Trophoblast cell (in vitro differentiated cells and primary cell): ENCODE data around the gene OR1N2.

Experiments
- DNase-seq, 2 donors: peaks; one replicate each; pipeline ENCODE4 v3.0.0-alpha.2; 2016
- H2AFZ ChIP-seq: 2 replicates; pipeline ENCODE4 v1.6.1; 2013; ENCODE audit warnings: low read length, moderate library complexity, mild to moderate bottlenecking; ENCODE audit not compliant: insufficient read depth, poor library complexity
- H2AK5ac ChIP-seq: 2 replicates; pipeline ENCODE4 v1.6.1; 2013; ENCODE audit warnings: mild to moderate bottlenecking, low read length
- H2BK120ac ChIP-seq: 2 replicates; pipeline ENCODE4 v1.6.1; 2013; ENCODE audit warnings: low read length, mild to moderate bottlenecking, moderate library complexity; ENCODE audit not compliant: insufficient read depth, poor library complexity
- H2BK12ac ChIP-seq: 2 replicates; pipeline ENCODE4 v1.6.1; 2013; ENCODE audit warnings: mild to moderate bottlenecking, low read length, moderate library complexity
- H2BK5ac ChIP-seq: 2 replicates; pipeline ENCODE4 v1.6.1; 2013; ENCODE audit warnings: low read length, low read depth, moderate library complexity, mild to moderate bottlenecking; ENCODE audit not compliant: poor library complexity
- H3K14ac ChIP-seq: 2 replicates; pipeline ENCODE4 v1.6.1; 2013; ENCODE audit warnings: mild to moderate bottlenecking, low read length
- H3K18ac ChIP-seq: 2 replicates; pipeline ENCODE4 v1.6.1; 2013; ENCODE audit warnings: mild to moderate bottlenecking, low read length
- H3K23ac ChIP-seq: 2 replicates; pipeline ENCODE4 v1.6.1; 2013; ENCODE audit warnings: low read length
- H3K27ac ChIP-seq: 2 replicates; pipeline ENCODE4 v1.5.1; 2013; ENCODE audit warnings: low read depth, mild to moderate bottlenecking, inconsistent platforms, low read length, moderate library complexity
- H3K27me3 ChIP-seq: 2 replicates; pipeline ENCODE4 v1.6.1; 2013; ENCODE audit warnings: inconsistent platforms, mild to moderate bottlenecking, low read length, moderate library complexity; ENCODE audit not compliant: insufficient read depth
- H3K36me3 ChIP-seq, 2 experiments: 1 replicate in 1 of 2; 2 replicates in 1 of 2; pipeline ENCODE4 v1.6.1; 2013; ENCODE audit warnings: low read length in 2 of 2, mild to moderate bottlenecking in 2 of 2, moderate library complexity in 1 of 2; ENCODE audit not compliant: insufficient read depth in 2 of 2, control insufficient read depth in 1 of 2
- H3K4ac ChIP-seq: 2 replicates; pipeline ENCODE4 v1.6.1; 2013; ENCODE audit warnings: low read depth, mild to moderate bottlenecking, low read length, moderate library complexity
- H3K4me1 ChIP-seq, 2 experiments: 1 replicate in 1 of 2; 2 replicates in 1 of 2; pipeline ENCODE4 v1.6.1; 2013; ENCODE audit warnings: low read length in 2 of 2, mild to moderate bottlenecking in 2 of 2, moderate library complexity in 1 of 2; ENCODE audit not compliant: insufficient read depth in 2 of 2, control insufficient read depth in 1 of 2
- H3K4me2 ChIP-seq: 2 replicates; pipeline ENCODE4 v1.6.1; 2013; ENCODE audit warnings: inconsistent platforms, mild to moderate bottlenecking, low read length, moderate library complexity
- H3K4me3 ChIP-seq: 2 replicates; pipeline ENCODE4 v1.5.1; 2013; ENCODE audit warnings: mild to moderate bottlenecking, low read depth, low read length, inconsistent platforms
- H3K79me1 ChIP-seq: one replicate; pipeline ENCODE4 v1.6.1; 2013; ENCODE audit warnings: low read length
- H3K79me2 ChIP-seq: 2 replicates; pipeline ENCODE4 v1.6.1; 2013; ENCODE audit warnings: low read length, mild to moderate bottlenecking; ENCODE audit not compliant: control insufficient read depth, insufficient read depth, poor library complexity
- H3K9ac ChIP-seq: 2 replicates; pipeline ENCODE4 v1.6.1; 2013; ENCODE audit warnings: mild to moderate bottlenecking, low read length
- H3K9me3 ChIP-seq: 2 replicates; pipeline ENCODE4 v1.6.1; 2013; ENCODE audit warnings: low read depth, mild to moderate bottlenecking, control low read depth, inconsistent platforms, low read length; ENCODE audit not compliant: insufficient read depth
- H4K12ac ChIP-seq: 2 replicates; pipeline ENCODE4 v1.6.1; 2013; ENCODE audit warnings: low read depth, mild to moderate bottlenecking, low read length, moderate library complexity
- H4K8ac ChIP-seq: 2 replicates; pipeline ENCODE4 v1.6.1; 2013; ENCODE audit warnings: low read depth, mild to moderate bottlenecking, low read length, moderate library complexity
- H4K91ac ChIP-seq: one replicate; pipeline ENCODE4 v1.6.1; 2013; ENCODE audit warnings: low read depth, mild to moderate bottlenecking, low read length, moderate library complexity
- WGBS: extraction: QIAGEN DNeasy Blood & Tissue Kit; methylation state at CpG from one replicate; pipeline ENCODE4 v1.1.7; 2013; ENCODE audit warnings: missing lambda C conversion rate; ENCODE audit not compliant: insufficient read length, insufficient coverage; ENCODE audit errors: extremely low coverage; 5-methylcytosine and 5-hydroxymethylcytosine counted together

The OR1N2 gene

GRCh38 chr9:122546196-122546595 is 6.7 kb upstream of the OR1N2 start:
- no peaks in the 10 kb centered on the region for H3K4me1 ChIP-seq
- no peak overlapping the region for H3K14ac ChIP-seq
- H3K18ac ChIP-seq, result no peak overlapping the region
- H3K27ac ChIP-seq, result no peak overlapping the region
- H4K8ac ChIP-seq, result no peak overlapping the region
- H4K91ac ChIP-seq, result no peak overlapping the region
- no peak overlapping the region for H3K9ac ChIP-seq
- no CpG with 5 or more reads among the region's 8 CpGs for WGBS
- no peak overlapping the region for H2AFZ ChIP-seq
- H3K4me2 ChIP-seq, result no peak overlapping the region
- no peaks in the 10 kb centered on the region for H3K27me3 ChIP-seq
- peaks cover 6% of the 10 kb centered on the region for H3K9me3 ChIP-seq
- H2BK120ac ChIP-seq, result no peak overlapping the region
- H3K79me1 ChIP-seq, result no peaks in the 10 kb centered on the region
- no peak overlapping the region for H2AK5ac ChIP-seq
- H3K23ac ChIP-seq, result no peak overlapping the region
- no peak for DNase-seq
- no peaks in the 10 kb centered on the region for H3K36me3 ChIP-seq
- H3K4ac ChIP-seq, result no peak overlapping the region
- H2BK5ac ChIP-seq, result no peak overlapping the region
- no peak overlapping the region for H3K4me3 ChIP-seq
- no peaks in the 10 kb centered on the region for H3K79me2 ChIP-seq
- H4K12ac ChIP-seq, result no peak overlapping the region
- no peak overlapping the region for H2BK12ac ChIP-seq

DNA sequence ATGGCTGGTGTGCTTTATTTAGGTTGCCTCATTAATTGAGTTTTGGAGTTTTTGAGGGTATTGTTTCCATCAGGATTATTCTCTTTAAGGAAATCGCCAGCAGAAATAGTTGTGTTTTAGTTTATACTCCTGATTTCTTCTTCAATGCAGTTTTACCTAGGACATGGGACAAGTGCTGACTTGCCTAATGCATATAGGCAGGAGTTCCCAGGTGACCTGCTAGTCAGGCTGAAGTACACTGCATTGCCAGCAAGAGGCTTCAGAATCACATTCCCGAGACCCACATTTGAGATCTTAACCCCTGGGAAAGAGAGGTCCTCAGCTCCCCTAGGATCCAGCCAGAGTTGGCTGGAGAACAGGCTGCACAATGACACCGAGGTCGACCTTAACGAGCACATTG is 1.5 kb upstream of the OR1N2 start:
- Histone ChIP-seq H4K12ac (no peak overlapping the region), H3K27me3 (no peaks in the 10 kb centered on the region), H2AFZ (no peak overlapping the region), H3K4me3 (no peak overlapping the region), H2BK5ac (no peak overlapping the region), H3K36me3 (no peaks in the 10 kb centered on the region), H2BK120ac (no peak overlapping the region), H3K23ac (no peak overlapping the region), H2AK5ac (no peak overlapping the region), H3K9ac (no peak overlapping the region), H3K14ac (no peak overlapping the region), H3K18ac (no peak overlapping the region), H3K4ac (no peak overlapping the region), H3K27ac (no peak overlapping the region), H4K8ac (no peak overlapping the region), H3K9me3 (peaks cover 17% of the 10 kb centered on the region), H3K79me1 (no peaks in the 10 kb centered on the region), H3K4me2 (no peak overlapping the region), H2BK12ac (no peak overlapping the region), H4K91ac (no peak overlapping the region), H3K4me1 (no peaks in the 10 kb centered on the region), H3K79me2 (no peaks in the 10 kb centered on the region)
- no CpG with 5 or more reads among the region's 5 CpGs for WGBS
- DNase-seq, result no peak

GRCh38 chr9:122561446-122561845 is 8.5 kb downstream of the OR1N2 start:
- H3K27ac ChIP-seq, result no peak overlapping the region
- H3K36me3 ChIP-seq, result no peaks in the 10 kb centered on the region

DNA sequence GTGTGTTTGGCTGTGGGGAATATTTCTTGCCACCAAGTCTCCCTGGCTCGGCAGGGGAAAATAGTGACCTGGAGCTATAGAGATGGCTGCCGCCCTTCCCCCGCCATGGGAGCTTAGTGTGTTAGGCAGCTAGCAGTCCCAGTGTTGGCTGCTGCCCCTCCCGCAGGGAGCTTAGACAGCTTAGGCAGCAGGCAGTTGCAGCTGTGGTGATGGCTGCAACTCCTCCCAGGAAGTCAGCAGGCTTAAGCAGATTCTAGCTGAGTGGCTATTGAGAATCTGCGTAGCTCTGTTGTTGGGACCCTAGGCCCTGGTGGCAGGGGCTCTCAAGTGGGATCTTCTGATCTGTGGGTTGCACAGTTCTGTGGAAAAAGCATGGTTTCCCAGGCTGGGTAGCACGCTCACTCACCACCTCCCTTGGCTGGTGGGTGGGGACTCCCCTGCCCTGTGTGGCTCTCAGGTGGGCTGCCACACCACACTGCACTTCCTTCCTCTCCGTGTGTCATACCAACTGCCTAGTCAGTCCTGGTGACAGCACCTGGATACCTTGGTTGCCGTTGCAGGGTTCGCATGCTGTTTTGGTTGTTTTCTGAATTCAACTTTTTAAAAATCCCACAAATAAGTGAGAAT is 9.3 kb downstream of the OR1N2 start:
- Histone ChIP-seq H4K91ac (no peak overlapping the region), H3K27me3 (no peaks in the 10 kb centered on the region), H2AFZ (no peak overlapping the region), H2BK5ac (no peak overlapping the region), H3K9me3 (peaks cover 14% of the 10 kb centered on the region), H3K36me3 (no peaks in the 10 kb centered on the region), H3K14ac (no peak overlapping the region), H4K12ac (no peak overlapping the region), H2BK12ac (no peak overlapping the region), H3K9ac (no peak overlapping the region), H3K4ac (no peak overlapping the region), H3K18ac (no peak overlapping the region), H3K79me1 (no peaks in the 10 kb centered on the region), H3K79me2 (no peaks in the 10 kb centered on the region), H3K4me3 (no peak overlapping the region), H4K8ac (no peak overlapping the region), H3K4me2 (no peak overlapping the region), H2BK120ac (no peak overlapping the region), H3K23ac (no peak overlapping the region), H2AK5ac (no peak overlapping the region), H3K4me1 (no peaks in the 10 kb centered on the region), H3K27ac (no peak overlapping the region)
- DNase-seq, result no peak
- WGBS, result no CpG with 5 or more reads among the region's 9 CpGs

More at GRCh38 chr9:122561446-122561845, 8.5 kb downstream of the OR1N2 start:
- Histone ChIP-seq H2BK12ac (no peak overlapping the region), H3K79me2 (no peaks in the 10 kb centered on the region), H2BK5ac (no peak overlapping the region), H4K12ac (no peak overlapping the region), H2BK120ac (no peak overlapping the region), H3K4me3 (no peak overlapping the region), H3K79me1 (no peaks in the 10 kb centered on the region), H4K8ac (no peak overlapping the region), H3K14ac (no peak overlapping the region), H3K4ac (no peak overlapping the region), H4K91ac (no peak overlapping the region), H3K18ac (no peak overlapping the region), H3K9me3 (peaks cover 14% of the 10 kb centered on the region), H3K4me2 (no peak overlapping the region), H3K23ac (no peak overlapping the region), H2AFZ (no peak overlapping the region), H2AK5ac (no peak overlapping the region), H3K27me3 (no peaks in the 10 kb centered on the region), H3K9ac (no peak overlapping the region), H3K4me1 (no peaks in the 10 kb centered on the region)
- no CpG with 5 or more reads among the region's 4 CpGs for whole genome bisulfite sequencing
- no peak for DNase-seq
